Naive B cell (primary cell): Measurements from ENCODE around the gene RAP1A. TPM values are rescaled to one million over a fixed set of nuclear protein-coding genes. Genes with fewer than 3 reads are reported as not detected.
"Not testable (repeated sequence)": the region's sequence is repeated elsewhere in the genome, so short reads cannot be mapped to it uniquely, and the experiment has no call there.

Source experiments
- ATAC-seq, 2 donors: fragments of 150-1000 bp; cut with Tn5 transposase; 2 replicates each; pipeline ENCODE4 v1.10.0; 2021; ENCODE audit warnings: low read depth in 2 of 2, mild to moderate bottlenecking in 2 of 2, moderate library complexity in 2 of 2
- DNase-seq: peaks from one replicate; pipeline ENCODE4 v3.0.0; 2022
- H3K27ac Mint-ChIP-seq, 6 donors: one replicate each; pipeline ENCODE4 v1.8.0; 2020 to 2022; ENCODE audit warnings: mild to moderate bottlenecking in 6 of 6, mixed read lengths in 6 of 6, moderate library complexity in 5 of 6, inconsistent platforms in 2 of 6
- H3K27me3 Mint-ChIP-seq, 3 donors: one replicate each; pipeline ENCODE4 v1.8.0; 2021 to 2022; ENCODE audit warnings: mixed read lengths in 3 of 3, mild to moderate bottlenecking in 1 of 3
- H3K36me3 Mint-ChIP-seq, 2 donors: one replicate each; pipeline ENCODE4 v1.8.0; 2020 to 2022; ENCODE audit warnings: mixed read lengths in 2 of 2, inconsistent platforms in 1 of 2, mild to moderate bottlenecking in 1 of 2
- H3K4me1 Mint-ChIP-seq, 3 donors: one replicate each; pipeline ENCODE4 v1.8.0; 2020 to 2022; ENCODE audit warnings: mixed read lengths in 3 of 3, inconsistent platforms in 1 of 3, mild to moderate bottlenecking in 1 of 3, moderate library complexity in 1 of 3
- H3K4me3 Mint-ChIP-seq, 8 donors: one replicate each; pipeline ENCODE4 v1.8.0; 2020 to 2022; ENCODE audit warnings: mild to moderate bottlenecking in 8 of 8, mixed read lengths in 8 of 8, moderate library complexity in 8 of 8, inconsistent platforms in 2 of 8
- H3K9me3 Mint-ChIP-seq, 7 donors: one replicate each; pipeline ENCODE4 v1.8.0; 2020 to 2022; ENCODE audit warnings: mixed read lengths in 7 of 7, mild to moderate bottlenecking in 5 of 7, inconsistent platforms in 2 of 7, moderate library complexity in 1 of 7
- polyA plus RNA-seq, 6 donors: library from polyadenylated mRNA; unstranded; fragments of 300-500 nt; fragmentation: Illumina TruSeq; gene quantifications; one replicate each; pipeline ENCODE4 v1.2.3, GENCODE V29; 2021; ENCODE audit warnings: low read depth in 6 of 6

Gene RAP1A
- polyA plus RNA-seq, 6 donors from 2014 or later: 30.7 to 44.6 (median 37.2) TPM

DNA sequence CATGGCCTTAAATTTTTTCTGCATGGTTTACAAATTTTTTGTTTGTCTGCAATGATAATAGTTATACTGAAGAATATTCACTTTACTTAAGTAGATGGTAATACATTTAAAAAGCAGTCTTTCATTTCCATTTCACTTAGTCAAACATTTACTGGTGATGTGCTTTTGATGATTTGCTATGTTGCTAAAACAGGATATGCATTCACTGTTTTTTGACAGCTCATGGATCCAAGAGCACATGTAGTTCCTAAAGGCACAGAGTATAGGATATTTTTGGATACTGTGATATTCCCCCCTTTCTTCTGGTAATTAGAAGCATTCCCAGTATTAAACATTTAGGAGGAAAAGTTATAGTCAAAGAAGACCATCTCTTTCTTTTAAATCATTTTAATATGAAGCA lies 45.9 kb downstream of the RAP1A start:
- Mint-ChIP-seq H3K4me3 (no peak overlapping the region), H3K4me1 (peaks cover 44 to 71% (median 70%) of the 10 kb centered on the region in 3 donors), H3K9me3 (no peaks in the 10 kb centered on the region), H3K36me3 (peaks cover 0 to 6% of the 10 kb centered on the region in 2 donors), H3K27me3 (no peaks in the 10 kb centered on the region), H3K27ac (peak overlapping the region in 1 of 6 donors; percentile 49)
- ATAC-seq (no peak), DNase-seq (no peak)

DNA sequence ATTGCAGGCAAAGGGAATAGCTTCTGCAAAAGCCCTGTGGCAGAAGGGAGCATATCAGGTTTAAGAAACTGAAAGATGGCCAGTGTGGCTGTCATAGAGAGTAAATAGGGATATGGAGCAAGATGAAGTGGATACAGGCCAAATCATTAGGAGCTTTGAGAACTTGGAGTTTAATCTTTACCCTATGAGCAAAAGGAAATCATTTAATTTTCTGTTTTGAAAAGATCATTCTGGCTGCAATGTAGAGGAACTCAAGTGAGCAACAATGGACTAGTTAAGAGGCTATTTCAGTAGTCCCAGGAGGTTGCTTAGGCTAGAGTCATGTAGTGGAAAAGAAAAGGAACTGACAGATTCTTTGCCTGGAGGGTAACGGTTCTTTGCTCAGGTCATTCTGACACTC lies 47.2 kb downstream of the RAP1A start:
- H3K9me3 Mint-ChIP-seq: no peaks in the 10 kb centered on the region
- DNase-seq (no peak), ATAC-seq (no peak)
- peaks cover 0 to 6% of the 10 kb centered on the region in 2 donors for H3K36me3 Mint-ChIP-seq
- no peaks in the 10 kb centered on the region for H3K27me3 Mint-ChIP-seq
- H3K27ac Mint-ChIP-seq: peak overlapping the region in 5 of 6 donors; percentile 1 to 82 (median 31)
- peak overlapping the region in 1 of 8 donors; percentile 1 for H3K4me3 Mint-ChIP-seq
- H3K4me1 Mint-ChIP-seq: peaks cover 45 to 80% (median 80%) of the 10 kb centered on the region in 3 donors

DNA sequence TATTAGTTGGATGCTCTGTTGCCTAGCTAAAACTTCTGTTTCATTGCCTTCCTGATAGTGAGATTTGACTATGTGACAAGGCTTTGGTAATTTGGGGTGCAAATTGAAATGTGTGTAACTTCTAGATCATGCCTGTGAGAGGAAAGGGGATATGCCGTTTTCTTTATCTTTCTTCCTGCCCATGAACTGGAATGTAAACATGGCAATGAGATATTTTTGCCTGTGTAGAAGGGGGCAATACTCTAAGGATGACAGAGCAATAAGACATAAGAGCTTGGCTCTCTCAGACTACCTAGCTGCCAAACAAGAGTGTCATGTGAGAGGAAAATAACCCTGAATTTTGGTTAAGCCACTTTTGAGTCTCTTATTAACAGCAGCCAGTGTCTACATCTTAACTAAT lies 49.7 kb downstream of the RAP1A start:
- ATAC-seq (no peak), DNase-seq (no peak)
- Mint-ChIP-seq H3K9me3 (no peaks in the 10 kb centered on the region), H3K27me3 (no peaks in the 10 kb centered on the region), H3K27ac (peak overlapping the region; percentile 6 to 86 (median 74)), H3K36me3 (peaks cover 0 to 2% of the 10 kb centered on the region in 2 donors), H3K4me1 (peaks cover 48 to 80% (median 75%) of the 10 kb centered on the region in 3 donors), H3K4me3 (no peak overlapping the region)

DNA sequence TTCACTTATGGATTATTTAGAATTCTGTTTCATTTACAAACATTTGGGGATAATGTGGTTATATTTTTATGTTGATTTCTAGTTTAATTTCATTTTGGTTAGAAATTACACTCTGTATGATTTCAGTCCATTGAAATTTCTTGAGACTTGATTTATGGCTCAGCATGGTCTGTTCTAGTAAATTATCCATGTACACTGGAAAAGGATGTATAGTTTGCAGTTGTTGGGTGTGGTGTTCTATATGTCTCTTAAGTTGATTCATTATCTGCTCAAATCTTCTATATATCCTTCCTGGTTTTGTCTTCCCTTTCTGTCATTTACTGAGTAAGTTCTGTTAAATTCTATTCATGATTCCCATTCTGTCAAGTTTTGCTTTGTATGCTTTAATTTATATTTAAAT lies 52.3 kb downstream of the RAP1A start:
- no peak for ATAC-seq
- Mint-ChIP-seq H3K27ac (peak overlapping the region in 2 of 6 donors; percentile 24 to 71), H3K27me3 (no peaks in the 10 kb centered on the region), H3K4me3 (no peak overlapping the region), H3K9me3 (peaks cover 0 to 7% (median 3%) of the 10 kb centered on the region in 7 donors), H3K36me3 (peaks cover 12 to 15% of the 10 kb centered on the region in 2 donors), H3K4me1 (peaks cover 49 to 72% (median 64%) of the 10 kb centered on the region in 3 donors)
- DNase-seq: no peak

DNA sequence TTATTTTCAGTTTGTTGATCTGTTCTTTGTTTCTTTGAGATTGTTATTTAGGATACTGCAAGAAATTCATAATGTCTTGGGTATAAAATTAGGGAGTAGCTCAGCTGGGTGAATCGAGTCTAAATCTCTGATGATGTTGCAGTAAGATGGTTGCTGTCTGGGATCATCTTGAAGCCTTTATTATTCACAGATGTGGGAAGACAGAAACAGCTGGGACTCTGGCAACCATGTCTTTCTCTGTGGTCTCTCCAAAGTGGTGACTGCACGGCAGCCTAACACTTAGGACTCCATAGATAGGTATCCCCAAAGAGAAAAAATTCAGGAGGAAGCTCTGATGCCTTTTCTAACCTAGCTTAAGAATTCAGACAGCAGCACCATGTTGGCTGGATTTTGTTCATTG lies 52.7 kb downstream of the RAP1A start:
- H3K4me1 Mint-ChIP-seq: peaks cover 47 to 71% (median 65%) of the 10 kb centered on the region in 3 donors
- H3K9me3 Mint-ChIP-seq: peaks cover 0 to 7% (median 3%) of the 10 kb centered on the region in 7 donors
- peaks cover 12 to 18% of the 10 kb centered on the region in 2 donors for H3K36me3 Mint-ChIP-seq
- DNase-seq: no peak
- H3K27ac Mint-ChIP-seq: peak overlapping the region in 3 of 6 donors; percentile 24 to 43 (median 32)
- H3K4me3 Mint-ChIP-seq: no peak overlapping the region
- no peak for ATAC-seq
- no peaks in the 10 kb centered on the region for H3K27me3 Mint-ChIP-seq

- Mint-ChIP-seq H3K9me3 (peaks cover 10 to 25% (median 14%) of the 10 kb centered on the region in 7 donors), H3K36me3 (peaks cover 29 to 35% of the 10 kb centered on the region in 2 donors), H3K4me3 (no peak overlapping the region), H3K27ac (peak overlapping the region in 1 of 6 donors; percentile 8), H3K4me1 (peaks cover 33 to 56% (median 48%) of the 10 kb centered on the region in 3 donors), H3K27me3 (no peaks in the 10 kb centered on the region)
- ATAC-seq: no peak
- no peak for DNase-seq
Measured at GRCh38 chr1:111677604-111678003, 58.0 kb downstream of the RAP1A start.

DNA sequence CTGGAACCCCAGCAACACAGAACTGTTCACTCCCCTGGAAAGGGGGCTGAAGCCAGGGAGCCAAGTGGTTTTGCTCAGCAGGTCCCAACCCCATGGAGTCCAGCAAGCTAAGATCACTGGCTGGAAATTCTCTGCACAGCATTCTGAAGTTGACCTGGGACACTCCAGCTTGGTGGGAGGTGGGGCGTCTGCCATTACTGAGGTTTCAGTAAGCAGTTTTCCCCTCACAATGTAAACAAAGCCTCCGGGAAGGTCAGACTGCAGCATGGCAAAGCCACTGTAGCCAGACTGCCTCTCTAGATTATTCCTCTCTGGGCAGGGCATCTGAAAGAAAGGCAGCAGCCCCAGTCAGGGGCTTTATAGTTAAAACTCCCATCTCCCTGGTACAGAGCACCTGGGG lies 60.0 kb downstream of the RAP1A start:
- no peak overlapping the region for H3K4me3 Mint-ChIP-seq
- H3K4me1 Mint-ChIP-seq: peaks cover 30 to 56% (median 56%) of the 10 kb centered on the region in 3 donors
- no peak for DNase-seq
- H3K27me3 Mint-ChIP-seq: no peaks in the 10 kb centered on the region
- peaks cover 11 to 44% (median 33%) of the 10 kb centered on the region in 7 donors for H3K9me3 Mint-ChIP-seq
- ATAC-seq: no peak
- no peak overlapping the region for H3K27ac Mint-ChIP-seq
- H3K36me3 Mint-ChIP-seq: peaks cover 23 to 44% of the 10 kb centered on the region in 2 donors

GRCh38 chr1:111680212-111680800 lies 60.7 kb downstream of the RAP1A start:
- H3K9me3 Mint-ChIP-seq: peaks cover 11 to 48% (median 41%) of the 10 kb centered on the region in 7 donors
- H3K4me3 Mint-ChIP-seq, H3K27me3 Mint-ChIP-seq, DNase-seq, H3K27ac Mint-ChIP-seq, ATAC-seq: not testable (repeated sequence)
- H3K36me3 Mint-ChIP-seq: peaks cover 19 to 38% of the 10 kb centered on the region in 2 donors
- H3K4me1 Mint-ChIP-seq: peaks cover 28 to 60% (median 54%) of the 10 kb centered on the region in 3 donors

- Mint-ChIP-seq H3K9me3 (peaks cover 11 to 58% (median 53%) of the 10 kb centered on the region in 7 donors), H3K4me1 (peaks cover 35 to 86% (median 67%) of the 10 kb centered on the region in 3 donors), H3K27ac (peak overlapping the region in 4 of 6 donors; percentile 63 to 83 (median 74)), H3K36me3 (peaks cover 17 to 36% of the 10 kb centered on the region in 2 donors), H3K4me3 (peak overlapping the region in 1 of 8 donors; percentile 1)
- DNase-seq, ATAC-seq, H3K27me3 Mint-ChIP-seq: not testable (repeated sequence)
Measured at GRCh38 chr1:111685293-111686153, 65.9 kb downstream of the RAP1A start.

DNA sequence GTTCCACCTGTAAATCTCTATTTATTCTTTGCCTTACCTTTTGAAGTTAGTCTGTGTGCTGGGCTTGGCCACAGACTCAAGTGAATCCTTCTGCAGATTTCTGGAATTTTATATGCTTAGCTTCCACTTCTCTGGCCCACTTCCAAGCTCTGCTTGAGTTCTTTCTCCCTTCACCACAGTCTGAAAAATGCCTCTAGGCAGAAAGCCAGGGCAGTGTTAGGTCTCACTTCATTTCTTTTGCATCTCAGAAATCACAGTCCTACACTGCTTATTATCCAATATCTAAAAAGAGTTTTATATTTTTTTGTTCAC lies 70.7 kb downstream of the RAP1A start:
- peak overlapping the region in 2 of 8 donors; percentile 8 to 82 for H3K4me3 Mint-ChIP-seq
- DNase-seq (no peak), ATAC-seq (no peak)
- H3K4me1 Mint-ChIP-seq: peaks cover 33 to 61% (median 60%) of the 10 kb centered on the region in 3 donors
- H3K9me3 Mint-ChIP-seq: peaks cover 5 to 23% (median 20%) of the 10 kb centered on the region in 7 donors
- no peaks in the 10 kb centered on the region for H3K27me3 Mint-ChIP-seq
- peak overlapping the region in 5 of 6 donors; percentile 48 to 96 (median 77) for H3K27ac Mint-ChIP-seq
- H3K36me3 Mint-ChIP-seq: peaks cover 35% of the 10 kb centered on the region in 2 donors

GRCh38 chr1:111691886-111692285 lies 72.3 kb downstream of the RAP1A start:
- peaks cover 5 to 19% (median 17%) of the 10 kb centered on the region in 7 donors for H3K9me3 Mint-ChIP-seq
- ATAC-seq (no peak), DNase-seq (no peak)
- peaks cover 35% of the 10 kb centered on the region in 2 donors for H3K36me3 Mint-ChIP-seq
- H3K27me3 Mint-ChIP-seq: no peaks in the 10 kb centered on the region
- H3K4me1 Mint-ChIP-seq: peaks cover 27 to 59% (median 47%) of the 10 kb centered on the region in 3 donors
- H3K27ac Mint-ChIP-seq: peak overlapping the region; percentile 1 to 83 (median 30)
- no peak overlapping the region for H3K4me3 Mint-ChIP-seq

DNA sequence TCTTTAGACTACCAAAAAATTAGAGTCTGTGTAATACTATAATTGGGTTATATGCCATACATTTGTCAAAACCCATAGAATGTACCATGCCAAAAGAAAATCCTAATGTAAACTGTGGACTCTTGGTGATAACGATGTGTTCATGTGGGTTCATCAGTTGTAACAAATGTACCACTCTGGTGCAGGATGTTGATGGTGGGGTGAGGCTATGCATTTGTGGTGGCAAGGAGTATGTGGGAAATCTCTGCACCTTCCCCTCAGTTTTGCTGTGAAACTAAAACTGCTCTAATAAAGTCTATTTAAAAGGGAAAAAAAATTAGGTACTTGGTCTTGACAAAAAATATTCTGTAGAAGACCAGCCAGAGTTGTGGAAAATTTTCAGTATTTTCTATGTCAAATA lies 76.2 kb downstream of the RAP1A start:
- H3K9me3 Mint-ChIP-seq: no peaks in the 10 kb centered on the region
- H3K27me3 Mint-ChIP-seq: no peaks in the 10 kb centered on the region
- H3K36me3 Mint-ChIP-seq: peaks cover 22 to 26% of the 10 kb centered on the region in 2 donors
- no peak for DNase-seq
- H3K27ac Mint-ChIP-seq: peak overlapping the region in 4 of 6 donors; percentile 14 to 79 (median 45)
- H3K4me1 Mint-ChIP-seq: peaks cover 25 to 43% (median 34%) of the 10 kb centered on the region in 3 donors
- no peak for ATAC-seq
- no peak overlapping the region for H3K4me3 Mint-ChIP-seq

- no peaks in the 10 kb centered on the region for H3K27me3 Mint-ChIP-seq
- DNase-seq (no peak), ATAC-seq (no peak)
- peak overlapping the region; percentile 5 to 79 (median 34) for H3K27ac Mint-ChIP-seq
- H3K4me1 Mint-ChIP-seq: peaks cover 28 to 42% (median 34%) of the 10 kb centered on the region in 3 donors
- H3K36me3 Mint-ChIP-seq: peaks cover 28 to 32% of the 10 kb centered on the region in 2 donors
- H3K4me3 Mint-ChIP-seq: no peak overlapping the region
- H3K9me3 Mint-ChIP-seq: no peaks in the 10 kb centered on the region
Measured at GRCh38 chr1:111696330-111696729, 76.7 kb downstream of the RAP1A start.
